Measurements from ENCODE around the gene PTRH2.

Gene PTRH2

GRCh38 chr17:59652119-59652518 lies 55.1 kb downstream of the PTRH2 start:
- no peak for TF ChIP-seq CTCF (IDR thresholded peaks at IDR 0.05)

GRCh38 chr17:59651346-59651745 lies 55.9 kb downstream of the PTRH2 start:
- no peak for TF ChIP-seq CTCF (IDR thresholded peaks at IDR 0.05)

- TF ChIP-seq CTCF (IDR thresholded peaks at IDR 0.05) = no peak
These were observed 56.6 kb downstream of the PTRH2 start for GRCh38 chr17:59650642-59651041.

- TF ChIP-seq CTCF (IDR thresholded peaks at IDR 0.05) = no peak
These were observed 57.3 kb downstream of the PTRH2 start for GRCh38 chr17:59649886-59650285.

Data from LNCAP (cell line).